A549 (cell line): Measurements from ENCODE around the gene CD58. TPM values are rescaled to one million over a fixed set of nuclear protein-coding genes. Genes with fewer than 3 reads are reported as not detected.

ENCODE experiments used
- ATAC-seq, 2 experiments: fragments of 200-7000 bp in 1 of 2; fragments of >200 bp in 1 of 2; cut with Nextera tagmentation in 1 of 2; cut with Tn5 transposase in 1 of 2; 3 replicates each; pipeline versions ENCODE4 v1.8.0 to v1.9.1; 2018 to 2020; ENCODE audit warnings: mild to moderate bottlenecking in 1 of 2, moderate library complexity in 1 of 2
- CTCF ChIA-PET: fragments of 300-600 bp; sonication (Branson Sonifier 250); formaldehyde crosslinking; extraction: SDS; loops from one replicate; lab custom pipeline; 2021; ENCODE audit warnings: antibody characterized with exemption, inconsistent platforms; lab: Yijun Ruan, JAX
- POLR2A ChIA-PET: fragments of 350-600 bp; formaldehyde crosslinking; extraction: SDS; loops from one replicate; lab custom pipeline; 2021; ENCODE audit warnings: antibody characterized with exemption, inconsistent platforms; lab: Yijun Ruan, JAX
- DNase-seq, 2 experiments: peaks; one replicate each; pipeline versions ENCODE4 v3.0.0 to v3.0.0-alpha.2; 2011 to 2016; ENCODE audit warnings: low read depth in 1 of 2, low spot score in 1 of 2
- FAIRE-seq: peaks from 2 replicates; lab custom pipeline; 2011; peaks lifted over from hg19 to GRCh38; lab: Jason Lieb, UNC
- H3K27ac ChIP-seq, 2 experiments: fragments of >200 bp; sonication (Bioruptor Twin); formaldehyde crosslinking; 3 replicates each; pipeline ENCODE4 v1.5.1; 2016 to 2017
- H3K4me1 ChIP-seq: fragments of >200 bp; sonication (Bioruptor Twin); formaldehyde crosslinking; 3 replicates; pipeline ENCODE4 v1.6.1; 2016
- H3K4me2 ChIP-seq: fragments of >200 bp; sonication (Bioruptor Twin); formaldehyde crosslinking; 3 replicates; pipeline ENCODE4 v1.6.1; 2016
- H3K4me3 ChIP-seq: fragments of >200 bp; sonication (Bioruptor Twin); formaldehyde crosslinking; 3 replicates; pipeline ENCODE4 v1.5.1; 2016
- H3K9me3 ChIP-seq: fragments of >200 bp; sonication (Bioruptor Twin); formaldehyde crosslinking; 3 replicates; pipeline ENCODE4 v1.6.1; 2016
- CBX8 ChIP-seq: fragments of 200-600 bp; sonication (generic); IDR thresholded peaks from 2 replicates; pipeline ENCODE4 v1.6.1; 2016
- CEBPB ChIP-seq, 2 experiments: fragments of >200 bp in 1 of 2; sonication (Bioruptor Twin) in 1 of 2; formaldehyde crosslinking in 1 of 2; IDR thresholded peaks; 2 replicates each; pipeline ENCODE4 v1.6.1; 2012 to 2016
- CHD4 ChIP-seq: fragments of 200-600 bp; sonication (generic); IDR thresholded peaks from 2 replicates; pipeline ENCODE4 v1.6.1; 2016; ENCODE audit warnings: antibody characterized with exemption, mild to moderate bottlenecking, borderline replicate concordance
- EHMT2 ChIP-seq: fragments of 200-600 bp; sonication (generic); IDR thresholded peaks from 2 replicates; pipeline ENCODE4 v1.6.1; 2016; ENCODE audit warnings: antibody characterized with exemption, low read depth, mild to moderate bottlenecking, moderate library complexity
- FOSL2 ChIP-seq, 2 experiments: fragments of 450-650 bp in 1 of 2; fragments of >200 bp in 1 of 2; sonication (Bioruptor Twin) in 1 of 2; formaldehyde crosslinking; IDR thresholded peaks; 2 replicates each; pipeline versions ENCODE4 v1.5.0 to v1.6.1; 2016 to 2020; ENCODE audit warnings: mild to moderate bottlenecking in 1 of 2, moderate library complexity in 1 of 2
- PBX3 ChIP-seq: IDR thresholded peaks from 2 replicates; pipeline ENCODE4 v1.6.1; 2012
- PHF8 ChIP-seq: fragments of 200-600 bp; sonication (generic); IDR thresholded peaks from 2 replicates; pipeline ENCODE4 v1.6.1; 2016; ENCODE audit warnings: low read depth, mild to moderate bottlenecking, antibody characterized with exemption, moderate library complexity, borderline replicate concordance
- REST ChIP-seq: fragments of 200-600 bp; sonication (generic); IDR thresholded peaks from 2 replicates; pipeline ENCODE4 v1.6.1; 2016; ENCODE audit warnings: antibody characterized with exemption, mild to moderate bottlenecking, moderate library complexity
- SMC3 ChIP-seq: fragments of >200 bp; sonication (Bioruptor Twin); formaldehyde crosslinking; IDR thresholded peaks from 3 replicates; pipeline ENCODE4 v1.6.1; 2018; ENCODE audit warnings: inconsistent platforms
- TP53 ChIP-seq: fragments of 250-450 bp; sonication (Bioruptor Pico); IDR thresholded peaks from 2 replicates; pipeline ENCODE4 v1.5.0; 2021; ENCODE audit warnings: mild to moderate bottlenecking, moderate library complexity
- ZNF302 ChIP-seq: fragments of 250-450 bp; sonication (Bioruptor Pico); IDR thresholded peaks from 2 replicates; pipeline ENCODE4 v1.9.0; 2021; ENCODE audit warnings: inconsistent platforms, mild to moderate bottlenecking, moderate library complexity
- ZSCAN20 ChIP-seq: fragments of 250-450 bp; sonication (Bioruptor Pico); IDR thresholded peaks from 2 replicates; pipeline ENCODE4 v1.8.0; 2022; ENCODE audit warnings: mild to moderate bottlenecking, moderate library complexity
- WGBS: methylation state at CpG from one replicate; pipeline ENCODE4 v1.1.6; 2017; ENCODE audit errors: missing lambda C conversion rate; 5-methylcytosine and 5-hydroxymethylcytosine counted together
- polyA plus RNA-seq, 4 experiments: library from polyadenylated mRNA; depleted of rRNA in 3 of 4; stranded (reverse); fragments of >200 nt; fragmentation: RNase III in 1 of 4; extraction: RNeasy Plus Mini Kit Qiagen cat#74134 plus additional on column Dnase treatment in 1 of 4; gene quantifications; 2 replicates in 3 of 4; 3 replicates in 1 of 4; pipeline ENCODE4 v1.2.3, GENCODE V29; 2011 to 2017
- TF ChIP-seq, protein P1 (sequence below): fragments of 150-350 bp; IDR thresholded peaks from 2 replicates; pipeline ENCODE4 v1.6.1; 2014; ENCODE audit warnings: low read depth, mild to moderate bottlenecking, low read length
- TF ChIP-seq, protein P2 (sequence below): fragments of >200 bp; sonication (Bioruptor Twin); formaldehyde crosslinking; IDR thresholded peaks from 3 replicates; pipeline ENCODE4 v1.5.1; 2016

The CD58 gene
- polyA plus RNA-seq, 2 of the 4 experiments (the other 2 are of a cell fraction): 22.4 to 38.4 TPM

DNA sequence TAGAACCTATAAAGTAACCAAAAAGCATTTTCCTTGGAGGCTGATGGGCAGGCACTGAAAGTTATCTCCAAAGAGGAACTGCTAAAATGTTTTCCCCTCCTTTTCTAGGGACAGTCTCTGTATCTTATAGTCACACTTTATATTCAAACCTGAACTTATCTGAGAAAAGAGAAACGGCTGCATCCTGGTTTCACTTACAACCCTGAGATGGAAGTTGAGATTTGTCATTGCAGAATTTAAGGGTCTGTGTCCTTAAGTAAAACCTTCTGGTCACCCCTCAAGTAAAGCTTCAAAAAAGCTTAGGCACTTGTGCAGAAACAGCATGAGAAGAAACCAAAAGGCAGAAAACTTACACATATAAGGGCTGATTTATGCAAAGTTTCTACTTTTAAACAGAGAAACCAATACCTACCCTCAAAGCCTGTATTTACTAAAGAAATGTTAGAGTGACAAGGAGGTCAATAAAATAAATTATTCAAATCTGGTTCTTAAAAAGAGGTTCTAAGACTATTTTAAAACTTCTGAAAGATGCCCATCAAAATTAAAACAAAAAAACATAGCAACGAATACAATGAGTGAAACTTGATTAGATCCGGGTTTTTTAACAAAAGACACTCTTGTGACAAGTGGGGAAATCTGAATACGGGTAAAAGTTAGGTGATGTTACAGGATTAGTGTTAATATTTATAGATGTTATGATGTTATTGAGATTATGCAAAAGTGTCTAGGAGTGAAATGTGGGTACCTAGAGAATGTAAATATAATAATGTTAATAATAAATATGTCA is 9.9 kb downstream of the CD58 start:
- H3K9me3 ChIP-seq: no peaks in the 10 kb centered on the region
- FAIRE-seq (no peak), DNase-seq (no peak)
- no peak for TF ChIP-seq CEBPB (IDR thresholded peaks at IDR 0.05)
- TF ChIP-seq ZSCAN20 (CRISPR knock-in tag): no peak
- no peak for TF ChIP-seq PBX3
- TF ChIP-seq CBX8: no peak
- no peak for TF ChIP-seq SMC3
- TF ChIP-seq TP53 (CRISPR knock-in tag): no peak
- no peak for TF ChIP-seq PHF8
- no peak for TF ChIP-seq CHD4
- TF ChIP-seq ZNF302: no peak
- TF ChIP-seq, all 56 proteins: peak for 0
- WGBS: 96% methylated on average over 4 of the region's 4 CpGs
- CTCF ChIA-PET: interaction anchor here (1.5 kb wide), 1 partner anchor 75 kb away, joined by 3 read pairs; no protein-coding TSS in a partner anchor
- peaks cover 18% of the 10 kb centered on the region for H3K4me1 ChIP-seq
- H3K27ac ChIP-seq: no peak overlapping the region
- ATAC-seq: no peak
- no peak overlapping the region for H3K4me2 ChIP-seq
- no peak overlapping the region for H3K4me3 ChIP-seq
- POLR2A ChIA-PET: no interaction called here

- no peak for ATAC-seq
- no peak overlapping the region for H3K27ac ChIP-seq
- H3K4me3 ChIP-seq: no peak overlapping the region
- POLR2A ChIA-PET: no interaction called here
- H3K9me3 ChIP-seq: no peaks in the 10 kb centered on the region
- H3K4me1 ChIP-seq: peaks cover 18% of the 10 kb centered on the region; the same call in 2 of the 3 replicates
- H3K4me2 ChIP-seq: no peak overlapping the region
- TF ChIP-seq, protein P1, sequence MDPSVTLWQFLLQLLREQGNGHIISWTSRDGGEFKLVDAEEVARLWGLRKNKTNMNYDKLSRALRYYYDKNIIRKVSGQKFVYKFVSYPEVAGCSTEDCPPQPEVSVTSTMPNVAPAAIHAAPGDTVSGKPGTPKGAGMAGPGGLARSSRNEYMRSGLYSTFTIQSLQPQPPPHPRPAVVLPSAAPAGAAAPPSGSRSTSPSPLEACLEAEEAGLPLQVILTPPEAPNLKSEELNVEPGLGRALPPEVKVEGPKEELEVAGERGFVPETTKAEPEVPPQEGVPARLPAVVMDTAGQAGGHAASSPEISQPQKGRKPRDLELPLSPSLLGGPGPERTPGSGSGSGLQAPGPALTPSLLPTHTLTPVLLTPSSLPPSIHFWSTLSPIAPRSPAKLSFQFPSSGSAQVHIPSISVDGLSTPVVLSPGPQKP: no peak
- TF ChIP-seq EHMT2: no peak
- TF ChIP-seq, protein P2, sequence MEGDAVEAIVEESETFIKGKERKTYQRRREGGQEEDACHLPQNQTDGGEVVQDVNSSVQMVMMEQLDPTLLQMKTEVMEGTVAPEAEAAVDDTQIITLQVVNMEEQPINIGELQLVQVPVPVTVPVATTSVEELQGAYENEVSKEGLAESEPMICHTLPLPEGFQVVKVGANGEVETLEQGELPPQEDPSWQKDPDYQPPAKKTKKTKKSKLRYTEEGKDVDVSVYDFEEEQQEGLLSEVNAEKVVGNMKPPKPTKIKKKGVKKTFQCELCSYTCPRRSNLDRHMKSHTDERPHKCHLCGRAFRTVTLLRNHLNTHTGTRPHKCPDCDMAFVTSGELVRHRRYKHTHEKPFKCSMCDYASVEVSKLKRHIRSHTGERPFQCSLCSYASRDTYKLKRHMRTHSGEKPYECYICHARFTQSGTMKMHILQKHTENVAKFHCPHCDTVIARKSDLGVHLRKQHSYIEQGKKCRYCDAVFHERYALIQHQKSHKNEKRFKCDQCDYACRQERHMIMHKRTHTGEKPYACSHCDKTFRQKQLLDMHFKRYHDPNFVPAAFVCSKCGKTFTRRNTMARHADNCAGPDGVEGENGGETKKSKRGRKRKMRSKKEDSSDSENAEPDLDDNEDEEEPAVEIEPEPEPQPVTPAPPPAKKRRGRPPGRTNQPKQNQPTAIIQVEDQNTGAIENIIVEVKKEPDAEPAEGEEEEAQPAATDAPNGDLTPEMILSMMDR: no peak
- TF ChIP-seq CHD4: no peak
- TF ChIP-seq FOSL2 (IDR thresholded peaks at IDR 0.05): no peak
- no peak for TF ChIP-seq FOSL2 (CRISPR knock-in tag; IDR thresholded peaks at IDR 0.05)
- TF ChIP-seq REST: no peak
- WGBS: 91% methylated on average over 8 of the region's 8 CpGs
- no peak for DNase-seq
- FAIRE-seq: no peak
- CTCF ChIA-PET: interaction anchor here (1.0 kb wide), 1 partner anchor 10 kb away, joined by 5 read pairs; no protein-coding TSS in a partner anchor
Measured at GRCh38 chr1:116559304-116559761, 11.5 kb downstream of the CD58 start.
